Fibroblast of lung (primary cell): ENCODE results near the gene SERPINB10. TPM values are rescaled to one million over a fixed set of nuclear protein-coding genes. Genes with fewer than 3 reads are reported as not detected.
A peak's percentile ranks its signal among the peaks of the same experiment; 100 is the strongest.

ENCODE experiments used
- DNase-seq, 2 donors: peaks; one replicate each; pipeline versions ENCODE4 v3.0.0 to v3.0.0-alpha.2; 2010; ENCODE audit warnings: low read depth in 2 of 2
- H2AFZ ChIP-seq: 2 replicates; pipeline ENCODE4 v1.5.1; 2012; ENCODE audit warnings: low read length, control low read depth, inconsistent platforms
- H3K27ac ChIP-seq: 2 replicates; pipeline ENCODE4 v1.5.1; 2011; ENCODE audit warnings: low read length, control low read depth; ENCODE audit not compliant: insufficient read depth
- H3K27me3 ChIP-seq: 2 replicates; pipeline ENCODE4 v1.5.1; 2011; ENCODE audit warnings: mild to moderate bottlenecking, low read length; ENCODE audit not compliant: control insufficient read depth, insufficient read depth
- H3K36me3 ChIP-seq: 2 replicates; pipeline ENCODE4 v1.5.1; 2011; ENCODE audit warnings: low read length; ENCODE audit not compliant: control insufficient read depth, insufficient read depth
- H3K4me1 ChIP-seq: 2 replicates; pipeline ENCODE4 v1.5.1; 2011; ENCODE audit warnings: low read length; ENCODE audit not compliant: control insufficient read depth, insufficient read depth; ENCODE audit errors: extremely low read depth
- H3K4me2 ChIP-seq: 2 replicates; pipeline ENCODE4 v1.5.1; 2011; ENCODE audit warnings: low read length, control low read depth; ENCODE audit not compliant: insufficient read depth; ENCODE audit errors: extremely low read depth
- H3K4me3 ChIP-seq, 4 experiments: fragments of 200-600 bp in 1 of 4; sonication (generic) in 1 of 4; replicated peaks in 1 of 4; 2 replicates each; pipeline ENCODE4 v1.5.1; 2011 to 2016; ENCODE audit warnings: low read length in 4 of 4, low read depth in 3 of 4, mild to moderate bottlenecking in 3 of 4, control low read depth in 2 of 4, inconsistent platforms in 1 of 4, mixed read lengths in 1 of 4; ENCODE audit not compliant: insufficient read depth in 1 of 4; ENCODE audit errors: control extremely low read depth in 1 of 4
- H3K79me2 ChIP-seq: 2 replicates; pipeline ENCODE4 v1.5.1; 2012; ENCODE audit warnings: mild to moderate bottlenecking, low read length, inconsistent platforms; ENCODE audit not compliant: control insufficient read depth, insufficient read depth
- H3K9ac ChIP-seq: 2 replicates; pipeline ENCODE4 v1.5.1; 2011; ENCODE audit warnings: mild to moderate bottlenecking, low read length, control low read depth; ENCODE audit not compliant: insufficient read depth
- H3K9me3 ChIP-seq: 2 replicates; pipeline ENCODE4 v1.5.1; 2012; ENCODE audit warnings: low read depth, low read length; ENCODE audit not compliant: control insufficient read depth, insufficient read depth
- H4K20me1 ChIP-seq: 2 replicates; pipeline ENCODE4 v1.5.1; 2011; ENCODE audit warnings: low read length; ENCODE audit not compliant: control insufficient read depth, insufficient read depth; ENCODE audit errors: extremely low read depth
- CTCF ChIP-seq, 2 donors: IDR thresholded peaks in 1 of 2; conservative IDR thresholded peaks in 1 of 2; 1 replicate in 1 of 2; 2 replicates in 1 of 2; pipeline ENCODE4 v1.5.1; 2011 to 2012; ENCODE audit warnings: low read length in 2 of 2, control low read depth in 1 of 2, inconsistent platforms in 1 of 2, low read depth in 1 of 2, mild to moderate bottlenecking in 1 of 2
- EZH2 ChIP-seq: IDR thresholded peaks from 2 replicates; pipeline ENCODE4 v1.5.1; 2012; ENCODE audit warnings: low read length, control low read depth, mild to moderate bottlenecking; ENCODE audit errors: missing control alignments
- polyA plus RNA-seq, 2 donors: library from polyadenylated mRNA; depleted of rRNA in 1 of 2; stranded (reverse) in 1 of 2; unstranded in 1 of 2; fragments of >200 nt; gene quantifications; 2 replicates each; pipeline ENCODE4 v1.2.1, GENCODE V29; 2011 to 2012; ENCODE audit warnings: missing spikeins in 1 of 2
- total RNA-seq: library from RNA; depleted of rRNA; stranded (reverse); fragments of >200 nt; gene quantifications from 2 replicates; pipeline ENCODE4 v1.2.1, GENCODE V29; 2014

SERPINB10 gene
- total and polyA plus RNA-seq, 2 donors (not counting 1 experiment from before 2014, with no cell fraction given), result 0.08 TPM; not detected in 1

- H3K9me3 ChIP-seq, result no peaks in the 10 kb centered on the region
- H3K27ac ChIP-seq, result no peak overlapping the region
- H3K4me2 ChIP-seq, result no peak overlapping the region
- H3K4me3 ChIP-seq, result no peak overlapping the region
- H3K27me3 ChIP-seq, result no peaks in the 10 kb centered on the region
- no peak for TF ChIP-seq EZH2
- TF ChIP-seq CTCF (conservative IDR thresholded peaks at IDR 0.05 in 1 of 2, IDR thresholded peaks at IDR 0.05 in 1 of 2; ENCODE audit: low read depth in 1 of 2, low read length in 2 of 2), result no peak
- no peaks in the 10 kb centered on the region for H3K36me3 ChIP-seq
- DNase-seq, result peak in 1 of 2 donors; percentile 7
- H4K20me1 ChIP-seq, result no peaks in the 10 kb centered on the region
- no peak overlapping the region for H3K9ac ChIP-seq
- no peak overlapping the region for H2AFZ ChIP-seq
- no peaks in the 10 kb centered on the region for H3K79me2 ChIP-seq
- H3K4me1 ChIP-seq, result peaks cover 7% of the 10 kb centered on the region
Measured at GRCh38 chr18:63879709-63880108, 28.0 kb upstream of the SERPINB10 start.

GRCh38 chr18:63881851-63882250 is 25.9 kb upstream of the SERPINB10 start:
- Histone ChIP-seq H4K20me1 (no peaks in the 10 kb centered on the region), H3K9me3 (no peaks in the 10 kb centered on the region), H3K27ac (peak overlapping the region; percentile 57), H3K36me3 (no peaks in the 10 kb centered on the region), H3K4me1 (peaks cover 7% of the 10 kb centered on the region), H2AFZ (no peak overlapping the region), H3K4me3 (no peak overlapping the region), H3K79me2 (no peaks in the 10 kb centered on the region), H3K27me3 (no peaks in the 10 kb centered on the region), H3K4me2 (no peak overlapping the region), H3K9ac (no peak overlapping the region)
- DNase-seq, result peak in 1 of 2 donors; percentile 47
- TF ChIP-seq EZH2, result no peak
- TF ChIP-seq CTCF (conservative IDR thresholded peaks at IDR 0.05 in 1 of 2, IDR thresholded peaks at IDR 0.05 in 1 of 2; ENCODE audit: low read depth in 1 of 2, low read length in 2 of 2), result no peak

GRCh38 chr18:63882333-63883141 is 25.2 kb upstream of the SERPINB10 start:
- TF ChIP-seq EZH2, result no peak
- TF ChIP-seq CTCF (conservative IDR thresholded peaks at IDR 0.05 in 1 of 2, IDR thresholded peaks at IDR 0.05 in 1 of 2; ENCODE audit: low read depth in 1 of 2, low read length in 2 of 2), result no peak
- no peak overlapping the region for H3K9ac ChIP-seq
- H3K4me1 ChIP-seq, result peaks cover 7% of the 10 kb centered on the region
- H2AFZ ChIP-seq, result no peak overlapping the region
- H3K79me2 ChIP-seq, result no peaks in the 10 kb centered on the region
- peak overlapping the region; percentile 46 for H3K4me2 ChIP-seq
- H3K36me3 ChIP-seq, result no peaks in the 10 kb centered on the region
- DNase-seq, result peak; percentile 88 to 95
- H3K27me3 ChIP-seq, result no peaks in the 10 kb centered on the region
- H4K20me1 ChIP-seq, result no peaks in the 10 kb centered on the region
- H3K4me3 ChIP-seq, result no peak overlapping the region
- peak overlapping the region; percentile 57 for H3K27ac ChIP-seq
- no peaks in the 10 kb centered on the region for H3K9me3 ChIP-seq
